K562 (cell line): ENCODE results near the gene BDH1. TPM values are rescaled to one million over a fixed set of nuclear protein-coding genes. Genes with fewer than 3 reads are reported as not detected.

Experiments used
- ATAC-seq: fragments of 200-7000 bp; cut with Tn5 transposase; 3 replicates; pipeline ENCODE4 v1.9.1; 2020; ENCODE audit warnings: moderate library complexity
- BruUV-seq: library from RNA; stranded (reverse); fragments of 400-500 nt; replicated peaks from 2 replicates; lab custom pipeline; 2021; lab: Mats Ljungman, UMichigan
- CTCF ChIA-PET: fragments of 300-600 bp; formaldehyde crosslinking; extraction: SDS; loops from one replicate; lab custom pipeline; 2021; ENCODE audit warnings: low intra/inter-chr PET ratio; lab: Yijun Ruan, JAX
- POLR2A ChIA-PET: fragments of 300-600, 350-650 bp; sonication (Branson Sonifier 250); formaldehyde crosslinking; extraction: SDS; loops from one replicate; lab custom pipeline; 2021; ENCODE audit warnings: antibody characterized with exemption, inconsistent platforms; lab: Yijun Ruan, JAX
- DNase-seq, 4 experiments: peaks; one replicate each; pipeline versions ENCODE4 v3.0.0 to v3.0.0-alpha.2; 2011 to 2018; ENCODE audit warnings: low spot score in 3 of 4, mixed read lengths in 3 of 4; ENCODE audit errors: extremely low read depth in 1 of 4
- FAIRE-seq: peaks from 2 replicates; lab custom pipeline; 2011; peaks lifted over from hg19 to GRCh38; lab: Jason Lieb, UNC
- H2AFZ ChIP-seq: 2 replicates; pipeline ENCODE4 v1.6.0; 2011; ENCODE audit warnings: low read depth, low read length, control low read depth, inconsistent platforms
- H3K27ac ChIP-seq: fragments of 200-600 bp; 3 replicates; pipeline ENCODE4 v1.8.0; 2011; ENCODE audit warnings: low read depth, mild to moderate bottlenecking, control low read depth, inconsistent platforms, low read length, moderate library complexity, mixed read lengths; ENCODE audit errors: extremely low read depth
- H3K27me3 ChIP-seq, 2 experiments: fragments of 300-600 bp in 1 of 2; 2 replicates in 1 of 2; 3 replicates in 1 of 2; pipeline versions ENCODE4 v1.6.0 to v1.8.0; 2011; ENCODE audit warnings: inconsistent platforms in 2 of 2, low read length in 2 of 2, mild to moderate bottlenecking in 1 of 2, mixed read lengths in 1 of 2, moderate library complexity in 1 of 2; ENCODE audit not compliant: control insufficient read depth in 2 of 2, insufficient read depth in 2 of 2
- H3K36me3 ChIP-seq: fragments of 300-600 bp; 3 replicates; pipeline ENCODE4 v1.8.0; 2011; ENCODE audit warnings: mild to moderate bottlenecking, low read length, inconsistent platforms; ENCODE audit not compliant: control insufficient read depth, insufficient read depth
- H3K4me1 ChIP-seq, 2 experiments: fragments of 200-600 bp in 1 of 2; replicated peaks in 1 of 2; 2 replicates in 1 of 2; 3 replicates in 1 of 2; pipeline versions ENCODE4 v1.5.1 to v1.8.0; 2011; ENCODE audit warnings: inconsistent platforms in 2 of 2, low read length in 2 of 2, mild to moderate bottlenecking in 1 of 2, mixed read lengths in 1 of 2, moderate library complexity in 1 of 2; ENCODE audit not compliant: control insufficient read depth in 2 of 2, insufficient read depth in 2 of 2
- H3K4me2 ChIP-seq: 2 replicates; pipeline ENCODE4 v1.6.1; 2011; ENCODE audit warnings: low read length, control low read depth, inconsistent platforms, mixed read lengths; ENCODE audit not compliant: insufficient read depth
- H3K4me3 ChIP-seq: fragments of 200-600 bp; sonication (generic), shearing (Covaris generic); 2 replicates; pipeline ENCODE4 v1.5.1; 2016; ENCODE audit warnings: control low read depth, inconsistent platforms
- H3K79me2 ChIP-seq: fragments of 200-600 bp; 3 replicates; pipeline ENCODE4 v1.8.0; 2011; ENCODE audit warnings: low read length, inconsistent platforms; ENCODE audit not compliant: control insufficient read depth, insufficient read depth
- H3K9ac ChIP-seq, 2 experiments: 2 replicates each; pipeline versions ENCODE4 v1.6.0 to v1.6.1; 2011; ENCODE audit warnings: low read depth in 2 of 2, low read length in 2 of 2, control low read depth in 1 of 2, inconsistent platforms in 1 of 2, mild to moderate bottlenecking in 1 of 2, mixed read lengths in 1 of 2; ENCODE audit not compliant: insufficient read depth in 1 of 2
- H3K9me1 ChIP-seq: one replicate; pipeline ENCODE4 v1.6.0; 2011; ENCODE audit warnings: inconsistent platforms, mild to moderate bottlenecking, low read length, moderate library complexity; ENCODE audit not compliant: control insufficient read depth, insufficient read depth
- H3K9me3 ChIP-seq: replicated peaks from 2 replicates; pipeline ENCODE4 v1.5.1; 2011; ENCODE audit warnings: low read depth, low read length, inconsistent platforms; ENCODE audit not compliant: control insufficient read depth, insufficient read depth
- H4K20me1 ChIP-seq: replicated peaks from 2 replicates; pipeline ENCODE4 v1.6.1; 2011; ENCODE audit warnings: low read length, inconsistent platforms, mixed read lengths; ENCODE audit not compliant: control insufficient read depth, insufficient read depth
- ARNT ChIP-seq, 2 experiments: fragments of 450-650 bp; IDR thresholded peaks; 2 replicates each; pipeline ENCODE4 v1.6.1; 2016; ENCODE audit warnings: mild to moderate bottlenecking in 1 of 2
- BHLHE40 ChIP-seq: IDR thresholded peaks from 2 replicates; pipeline ENCODE4 v1.6.1; 2011; ENCODE audit warnings: low read length, improper control_type of control experiment
- CREM ChIP-seq: IDR thresholded peaks from 2 replicates; pipeline ENCODE4 v1.6.1; 2014; ENCODE audit warnings: antibody characterized with exemption, low read depth
- CTBP1 ChIP-seq: fragments of 450-650 bp; IDR thresholded peaks from 2 replicates; pipeline ENCODE4 v1.6.1; 2016; ENCODE audit warnings: borderline replicate concordance
- ELK3 ChIP-seq: fragments of 450-650 bp; formaldehyde crosslinking; IDR thresholded peaks from 2 replicates; pipeline ENCODE4 v1.4.0; 2020; ENCODE audit warnings: mild to moderate bottlenecking
- HDAC8 ChIP-seq: fragments of 450-650 bp; IDR thresholded peaks from 2 replicates; pipeline ENCODE4 v1.6.1; 2016; ENCODE audit warnings: mild to moderate bottlenecking, missing genetic modification characterization, moderate library complexity, missing compliant biosample characterization
- HMG20B ChIP-seq: fragments of 250-450 bp; sonication (Bioruptor Pico); IDR thresholded peaks from 2 replicates; pipeline ENCODE4 v1.5.0; 2021; ENCODE audit warnings: mild to moderate bottlenecking
- MEIS2 ChIP-seq: fragments of 450-650 bp; IDR thresholded peaks from 2 replicates; pipeline ENCODE4 v1.6.1; 2014; ENCODE audit warnings: mild to moderate bottlenecking; ENCODE audit not compliant: partially characterized antibody
- MNT ChIP-seq, 2 experiments: fragments of 450-650 bp; conservative IDR thresholded peaks; 2 replicates each; pipeline ENCODE4 v1.6.1; 2017; ENCODE audit warnings: mild to moderate bottlenecking in 2 of 2, moderate library complexity in 2 of 2
- NCOA1 ChIP-seq: fragments of 450-650 bp; IDR thresholded peaks from 2 replicates; pipeline ENCODE4 v1.6.1; 2016; ENCODE audit warnings: low read depth
- NFE2 ChIP-seq: IDR thresholded peaks from 2 replicates; pipeline ENCODE4 v1.6.1; 2014; ENCODE audit warnings: antibody characterized with exemption, low read depth
- NFE2L1 ChIP-seq: fragments of 450-650 bp; IDR thresholded peaks from 2 replicates; pipeline ENCODE4 v1.6.1; 2016; ENCODE audit warnings: missing genetic modification characterization, low read depth, mild to moderate bottlenecking, missing compliant biosample characterization, moderate library complexity, borderline replicate concordance
- NFYB ChIP-seq: IDR thresholded peaks from 2 replicates; pipeline ENCODE4 v1.6.1; 2011; ENCODE audit warnings: mild to moderate bottlenecking, moderate library complexity; ENCODE audit not compliant: insufficient read length; ENCODE audit errors: extremely low read depth
- NRF1 ChIP-seq, 2 experiments: fragments of 450-650 bp; IDR thresholded peaks in 1 of 2; conservative IDR thresholded peaks in 1 of 2; 2 replicates each; pipeline ENCODE4 v1.6.1; 2014; ENCODE audit warnings: mild to moderate bottlenecking in 2 of 2
- PKNOX1 ChIP-seq: fragments of 450-650 bp; IDR thresholded peaks from 2 replicates; pipeline ENCODE4 v1.6.1; 2016
- RHOXF2B ChIP-seq: fragments of 250-450 bp; sonication (Bioruptor Pico); conservative IDR thresholded peaks from 2 replicates; pipeline ENCODE4 v1.5.1; 2021
- SIRT6 ChIP-seq: IDR thresholded peaks from one replicate; pipeline ENCODE4 v1.6.1; 2012; ENCODE audit warnings: low read depth, mild to moderate bottlenecking, control low read depth, inconsistent platforms, low read length, moderate library complexity
- whole genome bisulfite sequencing: fragments of 100-300 bp; shearing (Covaris generic); methylation state at CpG from one replicate; pipeline ENCODE4 v1.1.6; 2016; ENCODE audit warnings: low coverage, mixed read lengths; ENCODE audit not compliant: insufficient coverage; ENCODE audit errors: missing lambda C conversion rate; 5-methylcytosine and 5-hydroxymethylcytosine counted together
- in situ Hi-C: fragments of 300-500 bp; cut with MboI; formaldehyde crosslinking; loops from 4 replicates; pipeline ENCODE4 v1.15.0; 2018; ENCODE audit warnings: inconsistent platforms, mixed read lengths
- intact Hi-C: fragments of 100-400 bp; cut with micrococcal nuclease; formaldehyde crosslinking; loops from 2 replicates; pipeline ENCODE4 v1.14.2; 2022
- polyA plus RNA-seq, 8 experiments: library from polyadenylated mRNA; depleted of rRNA in 4 of 8; stranded (reverse) in 5 of 8; unstranded in 3 of 8; fragments of >200 nt; fragmentation: Nextera tagmentation in 2 of 8; fragmentation: Illumina TruSeq in 1 of 8; extraction: Ambion mirVana in 2 of 8; extraction: Trizol in 1 of 8; gene quantifications; 2 replicates each; pipeline versions ENCODE4 v1.2.1 to v1.2.3, GENCODE V29; 2011 to 2014; ENCODE audit warnings: inconsistent platforms in 1 of 8, missing spikeins in 1 of 8
- total RNA-seq, 7 experiments: library from RNA; depleted of rRNA in 6 of 7; stranded (reverse); fragments of >200 nt in 6 of 7; fragmentation: Illumina TruSeq in 2 of 7; extraction: Trizol in 2 of 7; gene quantifications; 2 replicates each; pipeline versions ENCODE4 v1.2.1 to v1.2.3, GENCODE V29; 2011 to 2021; ENCODE audit warnings: low replicate concordance in 1 of 7

The BDH1 gene
- total and polyA plus RNA-seq, 9 of the 15 experiments (the other 6 are each of a cell fraction or from before 2014, with no cell fraction given) = 0.07 to 0.89 (median 0.12) TPM; not detected in 3

- Histone ChIP-seq H3K36me3 (no peaks in the 10 kb centered on the region), H2AFZ (no peak overlapping the region), H3K9me1 (no peaks in the 10 kb centered on the region), H3K4me1 (peaks cover 10 to 20% of the 10 kb centered on the region in 2 experiments), H3K4me2 (peak overlapping the region; percentile 0), H3K9ac (0 out of 4 replicates have a peak overlapping the region, but pooled peaks of 1 of the 2 experiments have one; percentile 65), H3K79me2 (no peaks in the 10 kb centered on the region), H3K27ac (no peak overlapping the region), H3K27me3 (peaks cover 34 to 64% of the 10 kb centered on the region in 2 experiments), H3K9me3 (no peaks in the 10 kb centered on the region), H3K4me3 (no peak overlapping the region), H4K20me1 (0 out of 2 replicates have a peak, but pooled peaks cover 4% of the 10 kb centered on the region)
- WGBS = 27% methylated on average over 30 of the region's 31 CpGs
- no peak for TF ChIP-seq NFYB
- peak; percentile 30 to 47; a peak in 3 of 4 replicates for TF ChIP-seq NRF1 (conservative IDR thresholded peaks at IDR 0.05 in 1 of 2, IDR thresholded peaks at IDR 0.05 in 1 of 2)
- TF ChIP-seq NFE2 = no peak
- TF ChIP-seq NFE2L1 (tag) = no peak
- no peak for TF ChIP-seq NCOA1
- peak; percentile 79 for TF ChIP-seq PKNOX1
- no peak for TF ChIP-seq ARNT (IDR thresholded peaks at IDR 0.05)
- peak; percentile 58 for TF ChIP-seq CTBP1
- TF ChIP-seq SIRT6 = no peak
- TF ChIP-seq BHLHE40 = 0 out of 2 replicates have a peak, but pooled peaks have one; percentile 18
- no peak for TF ChIP-seq ELK3 (CRISPR knock-in tag)
- TF ChIP-seq MEIS2 = peak; percentile 24
- TF ChIP-seq RHOXF2B (CRISPR knock-in tag) = no peak
- peak; percentile 14; the same call in 1 of the 2 replicates for TF ChIP-seq CREM
- TF ChIP-seq MNT (conservative IDR thresholded peaks at IDR 0.05) = no peak
- no peak for TF ChIP-seq HDAC8 (tag)
- no peak for TF ChIP-seq HMG20B (CRISPR knock-in tag)
- ATAC-seq (peak; percentile 66), FAIRE-seq (peak; percentile 79), DNase-seq (peak; percentile 60 to 67 (median 65))
- in situ Hi-C loops = loop anchor here (25.0 kb wide), 2 partner anchors 258 to 533 kb away; no protein-coding TSS in a partner anchor
- ChIA-PET CTCF (no interaction called here), POLR2A (interaction anchor here (0.8 to 1.0 kb wide), 2 partner anchors 14 to 88 kb away, joined by 3 to 6 read pairs; no protein-coding TSS in a partner anchor)
- intact Hi-C loops = no loop called here
- BruUV-seq = no TSS peak
Observed at GRCh38 chr3:197520311-197521276, 35.2 kb downstream of the BDH1 start.
